ENCODE measurements around the gene ZBTB2.
"Not testable (repeated sequence)": the region's sequence is repeated elsewhere in the genome, so short reads cannot be mapped to it uniquely, and the experiment has no call there.

ZBTB2 gene

DNA sequence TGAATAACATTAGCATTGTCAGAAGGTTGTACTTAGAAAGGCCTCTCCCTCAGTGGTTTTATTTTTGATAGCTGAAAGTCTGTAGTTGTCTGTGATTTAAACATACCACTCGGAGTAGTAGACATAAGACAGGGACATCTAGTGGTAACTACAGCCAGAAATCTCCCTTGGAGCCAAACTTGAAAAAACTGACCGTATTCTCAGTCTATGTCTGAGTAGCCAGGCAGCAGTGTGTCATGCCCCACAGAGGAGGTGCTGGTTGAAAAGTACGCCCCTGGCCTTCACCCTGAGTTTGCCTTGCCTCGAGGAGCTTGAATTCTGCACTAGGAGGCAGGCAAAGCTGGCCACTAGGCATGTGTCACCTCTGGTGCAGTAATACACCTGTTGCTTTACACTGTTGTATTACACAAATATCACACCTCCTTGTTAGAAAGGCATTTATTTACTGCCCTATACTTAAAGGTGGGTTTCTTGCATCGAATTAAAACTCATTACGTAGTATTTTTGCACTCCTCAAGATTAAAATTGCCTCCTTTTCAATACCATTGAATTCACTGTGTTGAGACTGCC is 20.8 kb downstream of the ZBTB2 start:
- DNase-seq (ENCODE audit: low read depth) = no peak

DNA sequence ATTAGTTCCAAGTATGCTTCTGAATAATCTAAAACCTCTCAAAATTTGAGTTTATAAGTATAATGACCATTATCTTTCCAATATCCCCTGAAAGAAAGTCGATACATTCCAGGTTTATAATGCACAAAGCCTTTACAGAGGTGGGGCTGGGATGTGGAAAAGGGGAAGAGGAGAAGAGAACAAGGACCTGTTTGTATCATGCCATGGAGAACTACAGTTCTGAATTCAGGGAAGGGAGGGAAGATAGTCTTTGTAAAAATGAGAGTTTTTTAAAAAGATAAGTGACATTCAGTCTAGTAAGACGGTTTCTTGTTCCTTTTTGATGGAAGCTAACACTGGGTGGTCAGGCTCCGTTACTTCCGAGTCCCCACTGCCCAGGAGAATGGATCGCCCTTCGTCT is 26.1 kb downstream of the ZBTB2 start:
- no peak for DNase-seq (ENCODE audit: low read depth)

DNA sequence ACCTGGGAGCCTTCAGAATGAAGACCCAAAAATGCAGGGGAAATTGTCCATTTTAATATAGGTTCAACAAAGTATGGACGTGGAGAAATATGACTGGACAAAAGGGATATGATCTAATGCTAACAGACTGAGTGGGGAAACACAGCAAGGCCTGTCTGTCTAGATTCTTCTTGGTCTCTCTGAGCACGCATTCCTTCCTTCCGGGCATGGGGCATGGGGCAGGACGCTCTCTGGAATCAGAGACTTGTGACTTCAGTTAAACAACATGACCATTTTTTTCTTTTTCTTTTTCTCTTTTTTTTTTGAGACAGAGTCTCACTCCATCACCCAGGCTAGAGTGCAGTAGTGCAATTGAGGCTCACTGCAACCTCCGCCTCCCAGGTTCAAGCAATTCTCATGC is 31.9 kb downstream of the ZBTB2 start:
- no peak for DNase-seq (ENCODE audit: low read depth)

DNA sequence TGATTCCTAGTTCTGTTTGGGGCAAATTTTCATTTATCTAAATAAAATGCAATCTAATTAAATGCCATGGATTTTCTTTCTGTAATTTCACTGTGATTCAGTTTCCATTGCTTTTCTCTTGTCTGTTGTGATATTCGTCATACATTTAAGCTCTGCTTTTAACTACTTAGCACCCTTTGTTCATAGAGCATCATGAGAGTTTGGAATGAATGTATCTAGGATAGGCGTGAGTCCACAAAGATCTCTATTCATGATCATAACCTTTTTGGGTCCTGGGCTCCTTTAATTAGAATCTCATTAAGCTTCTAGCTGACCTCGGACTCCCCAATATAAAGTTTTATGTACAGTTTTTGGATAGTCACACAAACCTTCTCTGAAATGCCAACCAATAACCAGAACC is 32.9 kb downstream of the ZBTB2 start:
- DNase-seq (ENCODE audit: low read depth) = no peak

DNA sequence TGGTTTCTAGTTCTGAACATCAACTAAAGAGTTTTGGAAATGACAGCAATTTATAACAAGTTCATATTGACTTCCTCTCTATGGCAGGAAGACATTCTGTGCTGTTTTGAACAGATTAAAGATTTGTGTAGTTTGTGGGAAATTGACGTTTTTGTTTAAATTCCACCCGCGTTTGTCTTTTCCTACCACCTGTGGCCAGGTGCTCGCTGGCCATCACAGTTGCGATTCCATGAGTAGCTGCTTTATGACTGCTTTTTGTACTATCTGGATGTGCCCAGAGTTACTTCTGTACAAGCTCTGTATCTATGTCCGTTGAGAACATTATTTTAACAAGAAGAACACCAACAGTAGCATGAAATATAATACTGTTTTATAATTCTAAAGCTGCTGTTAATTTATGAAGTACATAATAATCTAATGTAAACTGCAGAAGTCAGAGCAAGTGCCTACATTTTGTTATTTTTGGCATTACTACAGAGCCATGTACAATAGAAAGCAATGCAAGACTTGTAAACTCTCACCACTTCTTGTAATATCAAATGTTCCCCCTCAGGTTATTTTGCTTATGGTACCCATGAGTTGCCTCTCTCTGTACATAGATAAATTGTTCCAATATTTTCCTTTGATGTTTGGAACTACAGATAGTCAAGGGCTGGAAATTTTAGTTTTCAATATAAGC is 33.5 kb downstream of the ZBTB2 start:
- DNase-seq (ENCODE audit: low read depth) = no peak

DNA sequence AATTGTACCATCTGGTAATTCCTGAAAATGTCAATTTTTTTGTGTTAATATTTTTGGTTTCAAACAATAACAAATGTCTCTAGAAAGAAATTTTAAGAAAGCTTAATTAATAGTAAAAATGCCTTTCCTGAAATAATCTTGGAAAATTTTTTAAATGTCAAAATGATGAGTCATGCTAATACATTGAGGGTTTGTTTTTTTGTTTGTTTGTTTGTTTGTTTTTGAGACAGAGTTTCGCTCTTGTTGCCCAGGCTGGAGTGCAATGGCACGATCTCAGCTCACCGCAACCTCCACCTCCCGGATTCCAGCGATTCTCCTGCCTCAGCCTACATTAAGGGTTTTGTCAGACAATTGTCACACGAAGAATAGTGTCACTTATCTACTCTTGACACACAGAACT is 34.4 kb downstream of the ZBTB2 start:
- not testable (repeated sequence) for DNase-seq (ENCODE audit: low read depth)

DNA sequence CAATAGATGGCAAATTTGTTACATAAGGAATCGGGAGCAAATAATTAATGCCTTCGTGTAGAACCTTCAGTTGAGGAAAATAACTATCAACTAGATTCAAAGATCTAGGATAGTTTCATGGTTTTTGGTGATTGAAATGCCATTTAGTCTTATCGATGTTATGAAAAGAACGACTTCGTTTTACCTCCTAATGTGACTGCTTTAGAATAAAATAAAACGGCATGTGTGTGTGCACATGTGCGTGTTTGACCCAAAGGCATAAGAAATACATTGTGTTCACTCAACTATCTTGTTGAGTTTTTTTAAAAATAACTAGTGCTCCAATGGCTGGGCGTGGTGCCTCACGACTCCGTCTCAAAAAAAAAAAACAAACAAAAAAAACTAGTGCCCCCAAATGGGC is 37.6 kb downstream of the ZBTB2 start:
- no peak for DNase-seq (ENCODE audit: low read depth)

DNA sequence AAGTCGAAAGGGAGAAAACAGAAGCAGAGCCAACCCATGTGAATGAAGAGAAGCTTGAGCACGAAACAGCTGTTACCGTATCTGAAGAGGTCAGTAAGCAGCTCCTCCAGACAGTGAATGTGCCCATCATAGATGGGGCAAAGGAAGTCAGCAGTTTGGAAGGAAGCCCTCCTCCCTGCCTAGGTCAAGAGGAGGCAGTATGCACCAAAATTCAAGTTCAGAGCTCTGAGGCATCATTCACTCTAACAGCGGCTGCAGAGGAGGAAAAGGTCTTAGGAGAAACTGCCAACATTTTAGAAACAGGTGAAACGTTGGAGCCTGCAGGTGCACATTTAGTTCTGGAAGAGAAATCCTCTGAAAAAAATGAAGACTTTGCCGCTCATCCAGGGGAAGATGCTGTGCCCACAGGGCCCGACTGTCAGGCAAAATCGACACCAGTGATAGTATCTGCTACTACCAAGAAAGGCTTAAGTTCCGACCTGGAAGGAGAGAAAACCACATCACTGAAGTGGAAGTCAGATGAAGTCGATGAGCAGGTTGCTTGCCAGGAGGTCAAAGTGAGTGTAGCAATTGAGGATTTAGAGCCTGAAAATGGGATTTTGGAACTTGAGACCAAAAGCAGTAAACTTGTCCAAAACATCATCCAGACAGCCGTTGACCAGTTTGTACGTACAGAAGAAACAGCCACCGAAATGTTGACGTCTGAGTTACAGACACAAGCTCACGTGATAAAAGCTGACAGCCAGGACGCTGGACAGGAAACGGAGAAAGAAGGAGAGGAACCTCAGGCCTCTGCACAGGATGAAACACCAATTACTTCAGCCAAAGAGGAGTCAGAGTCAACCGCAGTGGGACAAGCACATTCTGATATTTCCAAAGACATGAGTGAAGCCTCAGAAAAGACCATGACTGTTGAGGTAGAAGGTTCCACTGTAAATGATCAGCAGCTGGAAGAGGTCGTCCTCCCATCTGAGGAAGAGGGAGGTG is 38.7 kb downstream of the ZBTB2 start:
- no peak for DNase-seq (ENCODE audit: low read depth)

DNA sequence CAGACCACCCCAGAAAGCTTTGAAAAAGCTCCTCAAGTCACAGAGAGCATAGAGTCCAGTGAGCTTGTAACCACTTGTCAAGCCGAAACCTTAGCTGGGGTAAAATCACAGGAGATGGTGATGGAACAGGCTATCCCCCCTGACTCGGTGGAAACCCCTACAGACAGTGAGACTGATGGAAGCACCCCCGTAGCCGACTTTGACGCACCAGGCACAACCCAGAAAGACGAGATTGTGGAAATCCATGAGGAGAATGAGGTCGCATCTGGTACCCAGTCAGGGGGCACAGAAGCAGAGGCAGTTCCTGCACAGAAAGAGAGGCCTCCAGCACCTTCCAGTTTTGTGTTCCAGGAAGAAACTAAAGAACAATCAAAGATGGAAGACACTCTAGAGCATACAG is 39.6 kb downstream of the ZBTB2 start:
- DNase-seq (ENCODE audit: low read depth) = no peak

DNA sequence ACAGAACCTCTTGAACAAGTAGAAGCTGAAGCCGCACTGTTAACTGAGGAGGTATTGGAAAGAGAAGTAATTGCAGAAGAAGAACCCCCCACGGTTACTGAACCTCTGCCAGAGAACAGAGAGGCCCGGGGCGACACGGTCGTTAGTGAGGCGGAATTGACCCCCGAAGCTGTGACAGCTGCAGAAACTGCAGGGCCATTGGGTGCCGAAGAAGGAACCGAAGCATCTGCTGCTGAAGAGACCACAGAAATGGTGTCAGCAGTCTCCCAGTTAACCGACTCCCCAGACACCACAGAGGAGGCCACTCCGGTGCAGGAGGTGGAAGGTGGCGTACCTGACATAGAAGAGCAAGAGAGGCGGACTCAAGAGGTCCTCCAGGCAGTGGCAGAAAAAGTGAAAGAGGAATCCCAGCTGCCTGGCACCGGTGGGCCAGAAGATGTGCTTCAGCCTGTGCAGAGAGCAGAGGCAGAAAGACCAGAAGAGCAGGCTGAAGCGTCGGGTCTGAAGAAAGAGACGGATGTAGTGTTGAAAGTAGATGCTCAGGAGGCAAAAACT is 40.1 kb downstream of the ZBTB2 start:
- no peak for DNase-seq (ENCODE audit: low read depth)

DNA sequence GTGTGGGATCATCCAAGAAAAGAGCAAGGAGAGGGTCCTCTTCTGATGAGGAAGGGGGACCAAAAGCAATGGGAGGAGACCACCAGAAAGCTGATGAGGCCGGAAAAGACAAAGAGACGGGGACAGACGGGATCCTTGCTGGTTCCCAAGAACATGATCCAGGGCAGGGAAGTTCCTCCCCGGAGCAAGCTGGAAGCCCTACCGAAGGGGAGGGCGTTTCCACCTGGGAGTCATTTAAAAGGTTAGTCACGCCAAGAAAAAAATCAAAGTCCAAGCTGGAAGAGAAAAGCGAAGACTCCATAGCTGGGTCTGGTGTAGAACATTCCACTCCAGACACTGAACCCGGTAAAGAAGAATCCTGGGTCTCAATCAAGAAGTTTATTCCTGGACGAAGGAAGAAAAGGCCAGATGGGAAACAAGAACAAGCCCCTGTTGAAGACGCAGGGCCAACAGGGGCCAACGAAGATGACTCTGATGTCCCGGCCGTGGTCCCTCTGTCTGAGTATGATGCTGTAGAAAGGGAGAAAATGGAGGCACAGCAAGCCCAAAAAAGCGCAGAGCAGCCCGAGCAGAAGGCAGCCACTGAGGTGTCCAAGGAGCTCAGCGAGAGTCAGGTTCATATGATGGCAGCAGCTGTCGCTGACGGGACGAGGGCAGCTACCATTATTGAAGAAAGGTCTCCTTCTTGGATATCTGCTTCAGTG is 40.8 kb downstream of the ZBTB2 start:
- no peak for DNase-seq (ENCODE audit: low read depth)

DNA sequence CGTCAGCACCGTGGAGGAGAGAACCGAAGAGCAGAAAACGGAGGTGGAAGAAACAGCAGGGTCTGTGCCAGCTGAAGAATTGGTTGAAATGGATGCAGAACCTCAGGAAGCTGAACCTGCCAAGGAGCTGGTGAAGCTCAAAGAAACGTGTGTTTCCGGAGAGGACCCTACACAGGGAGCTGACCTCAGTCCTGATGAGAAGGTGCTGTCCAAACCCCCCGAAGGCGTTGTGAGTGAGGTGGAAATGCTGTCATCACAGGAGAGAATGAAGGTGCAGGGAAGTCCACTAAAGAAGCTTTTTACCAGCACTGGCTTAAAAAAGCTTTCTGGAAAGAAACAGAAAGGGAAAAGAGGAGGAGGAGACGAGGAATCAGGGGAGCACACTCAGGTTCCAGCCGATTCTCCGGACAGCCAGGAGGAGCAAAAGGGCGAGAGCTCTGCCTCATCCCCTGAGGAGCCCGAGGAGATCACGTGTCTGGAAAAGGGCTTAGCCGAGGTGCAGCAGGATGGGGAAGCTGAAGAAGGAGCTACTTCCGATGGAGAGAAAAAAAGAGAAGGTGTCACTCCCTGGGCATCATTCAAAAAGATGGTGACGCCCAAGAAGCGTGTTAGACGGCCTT is 41.6 kb downstream of the ZBTB2 start:
- DNase-seq (ENCODE audit: low read depth) = no peak

DNA sequence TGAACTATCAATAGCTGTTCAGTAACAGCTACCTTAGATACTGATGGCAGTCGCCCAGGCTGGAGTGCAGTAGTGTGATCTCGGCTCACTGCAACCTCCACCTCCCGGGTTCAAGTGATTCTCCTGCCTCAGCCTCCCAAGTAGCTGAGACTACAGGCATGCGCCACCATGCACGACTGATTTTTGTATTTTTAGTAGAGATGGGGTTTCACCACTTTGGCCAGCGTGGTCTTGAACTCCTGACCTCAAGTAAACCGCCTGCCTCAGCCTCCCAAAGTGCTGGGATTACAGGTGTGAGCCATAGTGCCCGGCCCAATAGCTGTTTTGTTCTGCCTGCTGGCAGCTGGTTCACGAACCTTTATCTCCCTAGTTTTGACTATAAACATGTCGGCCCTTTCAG is 48.6 kb downstream of the ZBTB2 start:
- not testable (repeated sequence) for DNase-seq (ENCODE audit: low read depth)

DNA sequence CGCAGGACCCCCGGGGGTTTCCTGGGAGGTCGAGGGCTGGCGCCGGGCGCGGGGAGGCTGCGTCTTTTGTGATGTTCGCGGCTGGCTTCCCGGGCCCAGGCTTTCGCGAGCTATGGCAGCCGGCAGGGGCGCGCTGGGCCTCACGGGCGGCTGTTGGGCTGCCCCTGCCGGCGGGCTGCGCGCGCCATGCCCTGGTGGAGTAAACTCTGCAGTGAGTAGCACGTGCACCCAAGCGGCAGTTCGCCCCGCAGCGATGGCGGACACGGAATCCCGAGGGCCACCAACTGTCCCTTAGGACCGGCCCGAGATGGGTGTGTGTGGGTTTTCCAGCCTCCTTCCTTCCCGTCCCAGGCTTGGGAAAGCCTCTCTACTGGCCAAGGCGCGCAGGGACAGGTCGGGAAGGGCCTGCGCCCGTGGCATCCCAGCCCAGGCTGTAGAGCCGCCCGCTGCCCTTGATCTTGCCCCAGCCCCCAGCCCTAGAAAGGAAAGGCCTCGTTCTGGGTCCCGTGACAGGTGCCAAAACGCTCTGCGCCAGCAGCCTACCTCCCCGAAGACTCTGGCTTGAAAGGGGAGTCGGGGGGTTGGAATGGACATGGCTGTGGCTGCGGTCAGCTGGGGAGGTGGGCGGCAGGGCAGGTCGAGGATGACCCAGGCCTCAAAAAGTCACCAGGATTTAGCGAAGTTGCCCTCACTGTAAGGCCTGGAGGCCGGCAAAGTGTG is 49.7 kb downstream of the ZBTB2 start:
- DNase-seq (ENCODE audit: low read depth) = no peak

DNA sequence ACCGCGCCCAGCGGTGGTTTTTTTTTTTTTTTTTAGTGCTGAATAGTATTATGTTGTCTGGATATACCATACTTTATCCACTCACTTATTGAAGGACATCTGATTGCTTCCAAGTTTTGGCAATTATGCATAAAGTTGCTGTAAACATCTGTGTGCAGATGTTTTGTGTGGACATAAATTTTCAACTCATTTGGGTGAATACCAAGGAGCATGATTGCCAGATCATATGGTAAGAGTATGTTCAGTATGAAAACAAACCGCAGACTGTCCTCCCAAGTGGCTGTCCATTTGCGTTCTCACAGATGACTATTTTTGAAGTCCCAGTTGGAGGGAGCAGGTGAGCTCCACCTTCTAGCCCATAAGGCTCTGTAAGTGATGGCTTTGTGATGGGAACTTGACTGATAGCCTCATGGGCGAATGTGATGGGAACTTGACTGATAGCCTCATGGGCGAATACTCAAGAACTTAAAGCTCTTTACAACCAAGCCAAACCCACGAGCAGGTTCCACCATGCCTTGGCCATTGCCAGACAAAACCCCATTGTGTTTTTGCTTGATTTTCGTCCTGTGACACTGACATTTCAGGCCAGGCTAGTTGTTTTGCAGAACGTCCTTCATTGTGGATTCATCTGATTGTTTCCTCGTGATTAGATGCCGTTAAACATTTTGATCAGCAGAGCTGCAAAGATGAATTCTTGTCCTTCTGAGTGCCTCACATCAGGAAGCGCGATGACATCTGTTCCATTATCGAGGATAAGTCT is 51.0 kb downstream of the ZBTB2 start:
- DNase-seq (ENCODE audit: low read depth) = no peak

DNA sequence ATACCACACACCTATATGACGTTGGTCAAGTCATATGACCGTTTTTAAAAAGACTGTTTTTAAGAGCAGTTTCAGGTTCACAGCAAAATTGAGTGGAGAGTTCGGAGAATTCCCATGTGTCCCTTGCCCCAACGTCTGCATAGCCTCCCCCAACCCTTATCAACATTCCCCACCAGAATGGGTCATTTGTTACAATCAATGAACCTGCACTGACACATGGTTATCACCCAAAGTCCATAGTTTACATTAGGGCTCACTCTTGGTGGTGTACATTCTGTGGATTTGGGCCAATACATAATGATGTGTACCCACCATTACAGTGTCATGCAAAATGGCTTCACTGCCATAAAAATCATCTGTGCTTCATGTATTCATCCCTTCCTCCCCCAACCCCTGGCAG is 52.0 kb downstream of the ZBTB2 start:
- DNase-seq (ENCODE audit: low read depth) = no peak

DNA sequence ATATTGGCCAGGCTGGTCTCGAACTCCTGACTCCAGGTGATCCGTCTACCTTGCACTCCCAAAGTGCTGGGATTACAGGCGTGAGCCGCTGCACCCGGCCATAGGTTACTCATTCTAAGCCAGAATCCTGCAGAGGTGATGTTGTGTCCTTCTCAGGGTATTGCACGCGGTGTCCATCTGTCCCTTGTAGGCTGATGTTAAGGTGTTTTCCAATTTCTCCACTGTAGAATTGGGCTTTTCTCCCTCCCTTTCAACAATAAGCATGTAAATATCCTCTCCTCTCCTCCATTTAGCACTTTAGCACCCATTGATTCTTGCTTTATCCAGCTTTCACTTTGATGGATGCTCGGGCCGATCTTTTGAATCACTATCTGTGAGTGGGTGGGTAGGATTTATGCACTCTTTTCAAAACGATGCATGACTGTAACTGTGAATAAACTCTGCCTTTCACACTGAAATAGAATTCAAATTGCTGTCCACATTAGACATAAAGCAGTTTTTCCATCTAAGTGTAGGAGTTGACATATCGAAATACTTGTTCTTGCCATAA is 52.6 kb downstream of the ZBTB2 start:
- DNase-seq (ENCODE audit: low read depth) = no peak

DNA sequence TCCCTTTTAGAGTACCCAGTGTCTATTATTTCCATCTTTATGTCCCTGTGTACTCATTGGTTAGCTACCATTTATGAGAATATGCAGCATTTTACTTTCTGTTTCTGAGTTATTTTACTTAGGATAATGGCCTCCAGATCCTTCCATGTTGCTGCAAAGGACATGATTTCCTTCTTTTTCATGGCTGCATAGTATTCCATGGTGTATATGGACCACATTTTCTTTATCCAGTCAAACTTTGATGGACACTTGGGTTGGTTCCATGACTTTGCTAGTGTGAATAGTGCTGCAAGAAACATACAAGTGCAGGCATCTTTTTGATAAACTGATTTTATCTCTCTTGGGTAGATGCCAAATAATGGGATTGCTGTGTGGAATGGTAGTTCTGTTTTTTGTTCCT is 55.4 kb downstream of the ZBTB2 start:
- no peak for DNase-seq (ENCODE audit: low read depth)

DNA sequence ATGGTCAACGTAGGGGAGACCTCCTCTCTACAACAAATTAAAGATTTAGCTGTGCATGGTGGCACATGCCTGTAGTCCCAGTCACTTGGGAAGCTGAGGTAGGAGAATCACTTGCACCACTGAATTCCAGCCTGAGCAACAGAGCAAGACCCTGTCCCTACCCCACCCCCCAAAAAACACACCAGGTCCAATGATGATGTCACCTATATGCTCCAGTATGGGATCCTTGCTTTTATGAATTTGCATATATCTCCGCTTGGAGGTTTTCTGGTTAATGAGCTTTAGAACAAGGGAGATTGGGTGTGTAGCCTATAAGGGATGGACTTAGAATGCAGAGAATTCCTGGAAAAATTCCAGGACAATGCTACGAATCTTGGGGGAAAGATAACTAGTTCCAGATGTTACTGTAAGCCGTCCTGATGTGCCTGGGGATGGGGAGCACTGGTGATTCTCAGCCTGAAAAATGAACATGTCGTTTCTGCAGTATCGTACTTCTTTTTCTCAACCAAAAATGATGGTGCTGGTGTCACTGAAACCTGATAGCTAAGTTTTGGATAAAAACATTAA is 61.1 kb downstream of the ZBTB2 start:
- no peak for DNase-seq (ENCODE audit: low read depth)

DNA sequence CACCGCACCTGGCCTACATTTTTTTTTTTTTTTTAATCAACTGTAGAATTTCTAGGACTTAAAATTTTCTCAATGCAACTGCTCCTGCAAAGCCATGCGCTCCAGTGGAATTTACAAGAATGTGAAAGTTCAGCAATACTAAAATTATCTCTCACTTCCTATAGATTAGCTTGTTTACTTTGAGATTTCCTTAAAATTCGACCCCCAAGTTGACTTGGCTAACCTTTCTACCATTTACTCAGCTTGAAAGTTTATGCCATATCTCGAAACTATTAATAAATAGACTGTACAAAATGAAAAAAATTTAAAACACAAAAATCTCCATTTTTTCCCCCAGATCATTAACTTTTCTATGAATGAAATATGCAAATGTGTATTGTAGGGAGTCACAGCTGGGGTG is 64.3 kb downstream of the ZBTB2 start:
- DNase-seq (ENCODE audit: low read depth) = no peak
